Measurements from ENCODE around the gene TRIP12. TPM values are rescaled to one million over a fixed set of nuclear protein-coding genes. Genes with fewer than 3 reads are reported as not detected.

The TRIP12 gene
- total and polyA plus RNA-seq, 2 of the 13 experiments (the other 11 are each of a cell fraction or from before 2014, with no cell fraction given), result 72.1 to 153 TPM

DNA sequence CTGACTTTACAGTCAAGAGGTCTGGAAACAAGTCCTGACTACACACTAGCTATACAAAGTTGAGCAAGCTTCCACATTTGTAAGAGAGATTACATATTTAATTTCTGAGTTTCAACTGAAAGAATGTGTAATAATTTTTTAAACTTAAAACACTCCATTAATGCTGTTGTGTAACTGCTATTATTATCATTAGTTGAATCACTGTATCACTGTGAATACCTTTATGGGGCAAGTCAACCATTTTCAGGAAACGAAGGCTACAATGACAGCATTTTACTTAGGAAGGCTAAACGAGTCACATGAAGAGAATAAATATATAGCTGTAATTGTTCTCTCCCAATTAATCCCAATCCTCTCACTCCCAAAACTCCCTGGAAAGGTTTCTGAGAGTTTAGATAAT is 46.3 kb downstream of the TRIP12 start:
- ChIA-PET POLR2A (no interaction called here), CTCF (ENCODE audit: low intra/inter-chr PET ratio, low total read pairs) (no interaction called here)
- Histone ChIP-seq H4K20me1 (ENCODE audit: insufficient read depth, low read length) (no peaks in the 10 kb centered on the region; the same call in 1 of the 2 replicates), H3K9ac (ENCODE audit: insufficient read depth, low read depth, low read length) (no peak overlapping the region), H3K36me3 (replicated peaks in 1 of 2; ENCODE audit: control insufficient read depth in 1 of 2, insufficient read depth in 2 of 2, low read length in 2 of 2) (peaks cover 13 to 56% of the 10 kb centered on the region in 2 experiments), H2AFZ (ENCODE audit: low read length) (no peak overlapping the region), H3K79me2 (ENCODE audit: insufficient read depth, low read length) (peaks cover 35% of the 10 kb centered on the region), H3K27me3 (ENCODE audit: control insufficient read depth in 1 of 2, insufficient read depth in 2 of 2, low read length in 2 of 2) (no peaks in the 10 kb centered on the region), H3K4me1 (ENCODE audit: insufficient read depth, low read length) (peaks cover 16% of the 10 kb centered on the region), H3K4me3 (replicated peaks in 1 of 3; ENCODE audit: insufficient read depth in 1 of 3, low read depth in 2 of 3, low read length in 3 of 3) (no peak overlapping the region), H3K4me2 (ENCODE audit: low read depth, low read length) (no peak overlapping the region), H3K9me3 (ENCODE audit: low read length) (no peaks in the 10 kb centered on the region), H3K27ac (ENCODE audit: extremely low read length, insufficient read depth, low read length) (no peak overlapping the region)
- TF ChIP-seq, protein P1, sequence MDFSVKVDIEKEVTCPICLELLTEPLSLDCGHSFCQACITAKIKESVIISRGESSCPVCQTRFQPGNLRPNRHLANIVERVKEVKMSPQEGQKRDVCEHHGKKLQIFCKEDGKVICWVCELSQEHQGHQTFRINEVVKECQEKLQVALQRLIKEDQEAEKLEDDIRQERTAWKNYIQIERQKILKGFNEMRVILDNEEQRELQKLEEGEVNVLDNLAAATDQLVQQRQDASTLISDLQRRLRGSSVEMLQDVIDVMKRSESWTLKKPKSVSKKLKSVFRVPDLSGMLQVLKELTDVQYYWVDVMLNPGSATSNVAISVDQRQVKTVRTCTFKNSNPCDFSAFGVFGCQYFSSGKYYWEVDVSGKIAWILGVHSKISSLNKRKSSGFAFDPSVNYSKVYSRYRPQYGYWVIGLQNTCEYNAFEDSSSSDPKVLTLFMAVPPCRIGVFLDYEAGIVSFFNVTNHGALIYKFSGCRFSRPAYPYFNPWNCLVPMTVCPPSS (IDR thresholded peaks at IDR 0.05), result no peak
- TF ChIP-seq RORA (CRISPR knock-in tag; IDR thresholded peaks at IDR 0.05), result no peak
- TF ChIP-seq, protein P2, sequence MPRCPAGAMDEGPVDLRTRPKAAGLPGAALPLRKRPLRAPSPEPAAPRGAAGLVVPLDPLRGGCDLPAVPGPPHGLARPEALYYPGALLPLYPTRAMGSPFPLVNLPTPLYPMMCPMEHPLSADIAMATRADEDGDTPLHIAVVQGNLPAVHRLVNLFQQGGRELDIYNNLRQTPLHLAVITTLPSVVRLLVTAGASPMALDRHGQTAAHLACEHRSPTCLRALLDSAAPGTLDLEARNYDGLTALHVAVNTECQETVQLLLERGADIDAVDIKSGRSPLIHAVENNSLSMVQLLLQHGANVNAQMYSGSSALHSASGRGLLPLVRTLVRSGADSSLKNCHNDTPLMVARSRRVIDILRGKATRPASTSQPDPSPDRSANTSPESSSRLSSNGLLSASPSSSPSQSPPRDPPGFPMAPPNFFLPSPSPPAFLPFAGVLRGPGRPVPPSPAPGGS (CRISPR knock-in tag; IDR thresholded peaks at IDR 0.05), result no peak
- TF ChIP-seq, protein P3, sequence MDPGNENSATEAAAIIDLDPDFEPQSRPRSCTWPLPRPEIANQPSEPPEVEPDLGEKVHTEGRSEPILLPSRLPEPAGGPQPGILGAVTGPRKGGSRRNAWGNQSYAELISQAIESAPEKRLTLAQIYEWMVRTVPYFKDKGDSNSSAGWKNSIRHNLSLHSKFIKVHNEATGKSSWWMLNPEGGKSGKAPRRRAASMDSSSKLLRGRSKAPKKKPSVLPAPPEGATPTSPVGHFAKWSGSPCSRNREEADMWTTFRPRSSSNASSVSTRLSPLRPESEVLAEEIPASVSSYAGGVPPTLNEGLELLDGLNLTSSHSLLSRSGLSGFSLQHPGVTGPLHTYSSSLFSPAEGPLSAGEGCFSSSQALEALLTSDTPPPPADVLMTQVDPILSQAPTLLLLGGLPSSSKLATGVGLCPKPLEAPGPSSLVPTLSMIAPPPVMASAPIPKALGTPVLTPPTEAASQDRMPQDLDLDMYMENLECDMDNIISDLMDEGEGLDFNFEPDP (CRISPR knock-in tag; conservative IDR thresholded peaks at IDR 0.05), result no peak
- TF ChIP-seq MZF1 (CRISPR knock-in tag; IDR thresholded peaks at IDR 0.05; ENCODE audit: borderline replicate concordance), result no peak
- TF ChIP-seq, protein P4, sequence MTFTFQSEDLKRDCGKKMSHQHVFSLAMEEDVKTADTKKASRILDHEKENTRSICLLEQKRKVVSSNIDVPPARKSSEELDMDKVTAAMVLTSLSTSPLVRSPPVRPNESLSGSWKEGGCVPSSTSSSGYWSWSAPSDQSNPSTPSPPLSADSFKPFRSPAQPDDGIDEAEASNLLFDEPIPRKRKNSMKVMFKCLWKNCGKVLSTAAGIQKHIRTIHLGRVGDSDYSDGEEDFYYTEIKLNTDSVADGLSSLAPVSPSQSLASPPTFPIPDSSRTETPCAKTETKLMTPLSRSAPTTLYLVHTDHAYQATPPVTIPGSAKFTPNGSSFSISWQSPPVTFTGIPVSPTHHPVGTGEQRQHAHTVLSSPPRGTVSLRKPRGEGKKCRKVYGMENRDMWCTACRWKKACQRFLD (CRISPR knock-in tag; IDR thresholded peaks at IDR 0.05; ENCODE audit: borderline replicate concordance), result no peak
- no peak for TF ChIP-seq ZNF333 (CRISPR knock-in tag; IDR thresholded peaks at IDR 0.05; ENCODE audit: borderline replicate concordance)
- FAIRE-seq, result no peak
- no peak for DNase-seq (ENCODE audit: low spot score)
- ATAC-seq, result no peak
- no TSS peak for BruUV-seq (replicated peaks)
- in situ Hi-C loops (cut with HindIII; ENCODE audit: extremely low pct_ligation_motif_present, low pct_unique_long_range_greater_than_20kb) (no loop called here), intact Hi-C loops (cut with micrococcal nuclease; ENCODE audit: unreplicated experiment) (no loop called here)
- WGBS (ENCODE audit: low lambda C conversion rate), result 95% methylated on average over 2 of the region's 2 CpGs
